Coronary artery (tissue), 2 donors: Measurements from ENCODE around the gene ACER1.

Experiments used
- DNase-seq: peaks from one replicate; pipeline ENCODE4 v3.0.0-alpha.2; 2017; ENCODE audit warnings: low spot score
- H3K27ac ChIP-seq, 2 donors: fragments of 200-600 bp; sonication (generic); one replicate each; pipeline ENCODE4 v1.5.1; 2016 to 2019
- H3K4me3 ChIP-seq: fragments of 200-600 bp; sonication (generic); 2 replicates; pipeline ENCODE4 v1.5.1; 2016; ENCODE audit warnings: mild to moderate bottlenecking, moderate library complexity
- CTCF ChIP-seq: fragments of 200-600 bp; sonication (generic); IDR thresholded peaks from one replicate; pipeline ENCODE4 v1.5.1; 2019; ENCODE audit warnings: antibody characterized with exemption

The ACER1 gene

GRCh38 chr19:6278051-6278450 is 55.4 kb downstream of the ACER1 start:
- peak overlapping the region; percentile 94 for H3K4me3 ChIP-seq
- no peak for TF ChIP-seq CTCF
- no peak for DNase-seq
- H3K27ac ChIP-seq = peak overlapping the region in 1 of 2 donors; percentile 79

- no peak overlapping the region for H3K4me3 ChIP-seq
- no peak for DNase-seq
- no peak for TF ChIP-seq CTCF
- peak overlapping the region in 1 of 2 donors; percentile 97 for H3K27ac ChIP-seq
Observed at GRCh38 chr19:6276447-6276846, 57.0 kb downstream of the ACER1 start.

GRCh38 chr19:6275170-6275744 is 58.2 kb downstream of the ACER1 start:
- Histone ChIP-seq H3K4me3 (no peak overlapping the region), H3K27ac (peak overlapping the region; percentile 83 to 97)
- DNase-seq = no peak
- TF ChIP-seq CTCF = no peak

GRCh38 chr19:6274756-6275155 is 58.7 kb downstream of the ACER1 start:
- no peak for DNase-seq
- H3K27ac ChIP-seq = peak overlapping the region; percentile 83 to 97
- H3K4me3 ChIP-seq = peak overlapping the region; percentile 59
- TF ChIP-seq CTCF = no peak

- peak overlapping the region; percentile 59 for H3K4me3 ChIP-seq
- peak overlapping the region; percentile 83 to 97 for H3K27ac ChIP-seq
- peak; percentile 98 for DNase-seq
- TF ChIP-seq CTCF = no peak
Observed at GRCh38 chr19:6273701-6274601, 59.5 kb downstream of the ACER1 start.

GRCh38 chr19:6272913-6273600 is 60.4 kb downstream of the ACER1 start:
- H3K4me3 ChIP-seq = peak overlapping the region; percentile 59
- no peak for DNase-seq
- peak overlapping the region; percentile 83 to 97 for H3K27ac ChIP-seq
- TF ChIP-seq CTCF = no peak
